ENCODE measurements around the gene SVEP1.
"Not testable (repeated sequence)": the region's sequence is repeated elsewhere in the genome, so short reads cannot be mapped to it uniquely, and the experiment has no call there.

DNA sequence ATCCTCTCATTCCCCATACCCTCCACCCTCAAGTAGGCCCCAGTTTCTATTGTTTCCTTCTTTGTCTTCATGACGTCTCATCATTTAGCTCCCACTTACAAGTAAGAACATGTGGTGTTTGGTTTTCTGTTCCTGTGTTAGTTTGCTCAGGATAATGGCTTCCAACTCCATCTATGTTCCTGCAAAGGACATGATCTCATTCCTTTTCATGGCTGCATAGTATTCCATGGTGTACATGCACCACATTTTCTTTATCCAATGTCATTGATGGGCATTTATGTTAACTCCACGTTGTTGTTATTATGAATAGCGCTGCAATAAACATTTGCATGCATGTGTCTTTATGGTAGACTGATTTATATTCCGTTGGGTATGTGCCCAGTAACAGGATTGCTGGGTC lies 45.4 kb downstream of the SVEP1 start:
- not testable (repeated sequence) for TF ChIP-seq TARDBP (IDR thresholded peaks at IDR 0.05); FOXK2 (IDR thresholded peaks at IDR 0.05); SUZ12 (IDR thresholded peaks at IDR 0.05); ELF4 (IDR thresholded peaks at IDR 0.05); FOXA1 (IDR thresholded peaks at IDR 0.05); SP1 (IDR thresholded peaks at IDR 0.05); L3MBTL2 (conservative IDR thresholded peaks at IDR 0.05); ZNF384 (IDR thresholded peaks at IDR 0.05); NFRKB (IDR thresholded peaks at IDR 0.05); BHLHE40 (IDR thresholded peaks at IDR 0.05; ENCODE audit: borderline replicate concordance); FOXM1 (IDR thresholded peaks at IDR 0.05; ENCODE audit: borderline replicate concordance); ARNT (IDR thresholded peaks at IDR 0.05); LEF1 (IDR thresholded peaks at IDR 0.05; ENCODE audit: borderline replicate concordance); PKNOX1 (IDR thresholded peaks at IDR 0.05)

Measured in HEK293T (cell line).